GM06990 (cell line): ENCODE data around the gene TERT.

Experiments used
- DNase-seq: peaks from one replicate; pipeline ENCODE4 v3.0.0-alpha.2; 2011; ENCODE audit not compliant: insufficient read length; ENCODE audit errors: extremely low read depth
- H3K27me3 ChIP-seq: replicated peaks from 2 replicates; pipeline ENCODE4 v1.6.0; 2011; ENCODE audit warnings: low read length; ENCODE audit not compliant: control insufficient read depth, insufficient read depth
- H3K36me3 ChIP-seq: 2 replicates; pipeline ENCODE4 v1.5.1; 2011; ENCODE audit warnings: low read length; ENCODE audit not compliant: control insufficient read depth, insufficient read depth
- H3K4me3 ChIP-seq: replicated peaks from 2 replicates; pipeline ENCODE4 v1.5.1; 2011; ENCODE audit warnings: low read depth, mild to moderate bottlenecking, control low read depth, low read length
- TF ChIP-seq, protein P1 (sequence below): IDR thresholded peaks from 2 replicates; pipeline ENCODE4 v1.5.1; 2011; ENCODE audit warnings: low read length, control low read depth, mild to moderate bottlenecking, inconsistent platforms; ENCODE audit not compliant: insufficient read depth, poor library complexity, severe bottlenecking

Gene TERT

GRCh38 chr5:1240496-1241260 lies 54.2 kb downstream of the TERT start:
- Histone ChIP-seq H3K36me3 (no peaks in the 10 kb centered on the region), H3K4me3 (no peak overlapping the region), H3K27me3 (no peaks in the 10 kb centered on the region; the same call in 1 of the 2 replicates)
- TF ChIP-seq, protein P1, sequence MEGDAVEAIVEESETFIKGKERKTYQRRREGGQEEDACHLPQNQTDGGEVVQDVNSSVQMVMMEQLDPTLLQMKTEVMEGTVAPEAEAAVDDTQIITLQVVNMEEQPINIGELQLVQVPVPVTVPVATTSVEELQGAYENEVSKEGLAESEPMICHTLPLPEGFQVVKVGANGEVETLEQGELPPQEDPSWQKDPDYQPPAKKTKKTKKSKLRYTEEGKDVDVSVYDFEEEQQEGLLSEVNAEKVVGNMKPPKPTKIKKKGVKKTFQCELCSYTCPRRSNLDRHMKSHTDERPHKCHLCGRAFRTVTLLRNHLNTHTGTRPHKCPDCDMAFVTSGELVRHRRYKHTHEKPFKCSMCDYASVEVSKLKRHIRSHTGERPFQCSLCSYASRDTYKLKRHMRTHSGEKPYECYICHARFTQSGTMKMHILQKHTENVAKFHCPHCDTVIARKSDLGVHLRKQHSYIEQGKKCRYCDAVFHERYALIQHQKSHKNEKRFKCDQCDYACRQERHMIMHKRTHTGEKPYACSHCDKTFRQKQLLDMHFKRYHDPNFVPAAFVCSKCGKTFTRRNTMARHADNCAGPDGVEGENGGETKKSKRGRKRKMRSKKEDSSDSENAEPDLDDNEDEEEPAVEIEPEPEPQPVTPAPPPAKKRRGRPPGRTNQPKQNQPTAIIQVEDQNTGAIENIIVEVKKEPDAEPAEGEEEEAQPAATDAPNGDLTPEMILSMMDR: no peak
- no peak for DNase-seq

- DNase-seq: no peak
- H3K27me3 ChIP-seq: no peaks in the 10 kb centered on the region; the same call in 1 of the 2 replicates
- no peaks in the 10 kb centered on the region for H3K36me3 ChIP-seq
- no peak overlapping the region for H3K4me3 ChIP-seq
- TF ChIP-seq, protein P1: no peak
These were observed 55.2 kb downstream of the TERT start for GRCh38 chr5:1239505-1240251.

DNA sequence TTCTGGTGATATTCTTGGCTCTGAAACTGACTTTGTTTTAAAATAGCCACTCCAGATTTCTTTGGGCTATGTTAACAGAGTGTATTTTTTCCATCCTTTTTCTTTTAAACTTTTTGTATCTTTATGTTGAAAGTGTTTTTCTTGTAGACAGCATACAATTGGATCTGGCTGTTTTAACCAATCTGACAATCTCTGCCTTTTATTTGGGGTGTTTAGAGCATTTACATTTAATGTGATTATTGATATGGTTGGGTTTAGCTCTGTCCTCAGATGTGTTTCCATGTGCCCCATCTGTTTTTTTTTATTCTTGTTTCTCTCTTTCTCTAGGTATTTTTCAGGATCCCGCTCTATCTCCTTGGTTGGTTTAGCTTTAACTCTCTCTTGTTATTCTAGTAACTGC lies 59.0 kb downstream of the TERT start:
- no peak for DNase-seq
- H3K4me3 ChIP-seq: no peak overlapping the region
- H3K27me3 ChIP-seq: no peaks in the 10 kb centered on the region; the same call in 1 of the 2 replicates
- TF ChIP-seq, protein P1: no peak
- H3K36me3 ChIP-seq: no peaks in the 10 kb centered on the region

DNA sequence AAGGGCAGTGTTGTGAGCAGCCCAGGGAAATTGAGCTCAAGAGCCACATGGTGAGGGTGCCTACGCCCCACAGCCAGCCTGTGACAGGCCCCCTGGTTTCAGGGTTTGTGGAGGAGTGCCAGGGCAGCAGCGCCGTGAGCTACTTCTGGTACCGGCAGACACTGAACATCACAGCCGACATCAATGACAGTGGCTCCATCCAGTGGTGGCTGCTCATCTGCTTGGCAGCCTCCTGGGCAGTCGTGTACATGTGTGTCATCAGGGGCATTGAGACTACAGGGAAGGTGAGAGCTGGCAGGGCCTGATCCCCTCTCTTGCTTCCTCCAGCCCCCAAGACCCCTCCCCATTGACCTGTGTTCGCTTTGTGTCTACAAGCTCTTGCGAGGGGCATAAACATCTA lies 59.5 kb downstream of the TERT start:
- TF ChIP-seq, protein P1: no peak
- Histone ChIP-seq H3K4me3 (no peak overlapping the region), H3K36me3 (no peaks in the 10 kb centered on the region), H3K27me3 (no peaks in the 10 kb centered on the region; the same call in 1 of the 2 replicates)
- no peak for DNase-seq

- no peaks in the 10 kb centered on the region; the same call in 1 of the 2 replicates for H3K27me3 ChIP-seq
- no peak for DNase-seq
- H3K36me3 ChIP-seq: no peaks in the 10 kb centered on the region
- H3K4me3 ChIP-seq: no peak overlapping the region
- TF ChIP-seq, protein P1: no peak
These were observed 62.1 kb downstream of the TERT start for GRCh38 chr5:1232780-1233179.
